NT2/D1 (cell line): Measurements from ENCODE around the gene CMC4.

ENCODE experiments used
- SUZ12 ChIP-seq: IDR thresholded peaks from 2 replicates; pipeline ENCODE4 v1.6.1; 2011; ENCODE audit not compliant: insufficient read length, insufficient read depth; ENCODE audit errors: extremely low read depth
- YY1 ChIP-seq: IDR thresholded peaks from 2 replicates; pipeline ENCODE4 v1.6.1; 2011; ENCODE audit not compliant: insufficient read length, insufficient read depth

GRCh38 chrX:155115174-155115819 lies 44.4 kb upstream of the CMC4 start:
- TF ChIP-seq SUZ12, result no peak
- no peak for TF ChIP-seq YY1
